ENCODE measurements around the gene AQP2.

DNA sequence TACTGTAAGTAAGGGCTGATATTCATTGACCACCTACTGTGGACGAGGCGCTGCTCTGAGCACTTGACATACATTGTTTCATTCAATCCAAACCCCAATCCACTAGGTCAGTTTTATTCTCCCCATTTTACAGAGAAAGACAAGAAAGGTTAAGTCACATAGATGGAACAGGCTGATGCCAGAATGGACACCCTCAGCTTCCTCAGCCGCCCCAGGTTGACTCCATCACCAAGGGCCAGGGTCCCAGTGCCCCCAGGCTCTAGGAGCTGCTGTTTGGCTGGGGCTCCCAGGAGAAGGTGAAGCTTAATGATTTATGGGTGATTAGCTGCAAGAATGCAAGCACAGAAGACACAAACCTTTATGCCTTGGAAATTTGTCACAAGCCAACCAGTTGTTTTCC, 671 bp upstream of the AQP2 start:
- TF ChIP-seq POLR2A (IDR thresholded peaks at IDR 0.05), result no peak
- TF ChIP-seq CTCF (IDR thresholded peaks at IDR 0.05), result no peak
